SU-DHL-6 (cell line): ENCODE data around the gene SLFN12.

Source experiments
- H2AFZ ChIP-seq: fragments of 200-600 bp; sonication (generic); 2 replicates; pipeline ENCODE4 v1.6.1; 2014; ENCODE audit warnings: low read depth, mild to moderate bottlenecking, moderate library complexity, mixed read lengths, antibody characterized with exemption, low read length; ENCODE audit not compliant: severe bottlenecking
- H3F3A ChIP-seq: fragments of 200-600 bp; shearing (Covaris generic); 2 replicates; pipeline ENCODE4 v1.6.0; 2016; ENCODE audit warnings: antibody characterized with exemption, mild to moderate bottlenecking; ENCODE audit not compliant: insufficient read depth
- H3K27ac ChIP-seq: fragments of 200-600 bp; sonication (generic); 2 replicates; pipeline ENCODE4 v1.5.1; 2016; ENCODE audit warnings: low read depth, mild to moderate bottlenecking, low read length, moderate library complexity, mixed read lengths
- H3K27me3 ChIP-seq: fragments of 200-600 bp; sonication (generic), shearing (Covaris generic); 2 replicates; pipeline ENCODE4 v1.6.0; 2014; ENCODE audit warnings: mild to moderate bottlenecking, low read length
- H3K36me3 ChIP-seq: fragments of 200-600 bp; sonication (generic); 2 replicates; pipeline ENCODE4 v1.6.1; 2014; ENCODE audit warnings: mild to moderate bottlenecking, low read length, mixed read lengths
- H3K4me2 ChIP-seq: fragments of 300-600, 200-600 bp; shearing (Covaris generic), sonication (generic); 2 replicates; pipeline ENCODE4 v1.6.0; 2014; ENCODE audit warnings: low read length, low read depth, mild to moderate bottlenecking; ENCODE audit not compliant: poor library complexity, severe bottlenecking
- H3K4me3 ChIP-seq: fragments of 200-600 bp; sonication (generic); 2 replicates; pipeline ENCODE4 v1.5.1; 2014; ENCODE audit warnings: antibody characterized with exemption, low read length, mild to moderate bottlenecking, mixed read lengths; ENCODE audit not compliant: insufficient read depth, poor library complexity, severe bottlenecking
- H3K79me2 ChIP-seq: fragments of 200-600 bp; sonication (generic); 2 replicates; pipeline ENCODE4 v1.6.1; 2014; ENCODE audit warnings: mild to moderate bottlenecking, low read length, moderate library complexity; ENCODE audit not compliant: insufficient read depth
- H3K9ac ChIP-seq: fragments of 200-600 bp; sonication (generic); 2 replicates; pipeline ENCODE4 v1.7.0; 2014; ENCODE audit warnings: mild to moderate bottlenecking, low read length
- H3K9me2 ChIP-seq: fragments of 200-600 bp; sonication (generic); replicated peaks from 2 replicates; pipeline ENCODE4 v1.6.1; 2014; ENCODE audit warnings: low read length; ENCODE audit not compliant: insufficient read depth
- H3K9me3 ChIP-seq: fragments of 200-600 bp; sonication (generic); 2 replicates; pipeline ENCODE4 v1.6.1; 2014; ENCODE audit warnings: low read length, mixed read lengths; ENCODE audit not compliant: insufficient read depth
- H4K20me1 ChIP-seq: fragments of 200-600 bp; sonication (generic); 2 replicates; pipeline ENCODE4 v1.6.1; 2014; ENCODE audit warnings: low read depth, mild to moderate bottlenecking, antibody characterized with exemption, low read length, moderate library complexity, mixed read lengths
- CTCF ChIP-seq: fragments of 200-600 bp; sonication (generic); IDR thresholded peaks from one replicate; pipeline ENCODE4 v1.5.1; 2017; ENCODE audit warnings: antibody characterized with exemption, mild to moderate bottlenecking, low read length, moderate library complexity; ENCODE audit not compliant: insufficient read depth, poor library complexity, severe bottlenecking
- EZH2phosphoT487 ChIP-seq: fragments of 200-600 bp; sonication (generic), shearing (Covaris generic); conservative IDR thresholded peaks from 2 replicates; pipeline ENCODE4 v1.6.1; 2018; ENCODE audit warnings: mild to moderate bottlenecking, antibody characterized with exemption, low read length, moderate library complexity, mixed read lengths

The SLFN12 gene

DNA sequence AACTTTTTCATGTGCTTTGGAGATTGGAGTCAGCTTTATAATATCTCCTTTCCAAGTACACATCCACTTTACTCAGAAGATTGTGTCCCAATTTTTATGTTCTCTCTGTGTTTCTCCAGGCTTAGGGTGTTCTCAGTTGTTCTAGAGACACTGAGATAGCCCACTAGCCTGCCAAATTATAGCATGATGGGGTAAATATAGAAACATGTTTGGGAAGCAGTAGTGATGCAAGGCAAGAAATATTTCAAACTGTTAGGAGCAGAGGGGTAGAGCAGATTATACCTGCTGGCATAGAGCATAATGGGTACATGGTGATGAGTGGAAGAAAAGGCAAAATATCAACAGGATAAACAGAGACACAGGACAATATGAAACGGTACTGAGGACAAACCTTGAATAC is 71.3 kb downstream of the SLFN12 start:
- Histone ChIP-seq H4K20me1 (no peaks in the 10 kb centered on the region), H3K9ac (no peak overlapping the region), H3K27me3 (no peaks in the 10 kb centered on the region), H2AFZ (no peak overlapping the region), H3K4me3 (no peak overlapping the region), H3K4me2 (no peak overlapping the region), H3K9me3 (no peaks in the 10 kb centered on the region), H3K9me2 (no peaks in the 10 kb centered on the region), H3K36me3 (no peaks in the 10 kb centered on the region), H3K27ac (no peak overlapping the region), H3F3A (no peaks in the 10 kb centered on the region), H3K79me2 (no peaks in the 10 kb centered on the region)
- TF ChIP-seq EZH2phosphoT487, result no peak
- no peak for TF ChIP-seq CTCF
